Measurements from ENCODE around the gene BHLHE23. TPM values are rescaled to one million over a fixed set of nuclear protein-coding genes. Genes with fewer than 3 reads are reported as not detected.

The BHLHE23 gene
- total RNA-seq, 2 experiments from 2014 or later = not detected

DNA sequence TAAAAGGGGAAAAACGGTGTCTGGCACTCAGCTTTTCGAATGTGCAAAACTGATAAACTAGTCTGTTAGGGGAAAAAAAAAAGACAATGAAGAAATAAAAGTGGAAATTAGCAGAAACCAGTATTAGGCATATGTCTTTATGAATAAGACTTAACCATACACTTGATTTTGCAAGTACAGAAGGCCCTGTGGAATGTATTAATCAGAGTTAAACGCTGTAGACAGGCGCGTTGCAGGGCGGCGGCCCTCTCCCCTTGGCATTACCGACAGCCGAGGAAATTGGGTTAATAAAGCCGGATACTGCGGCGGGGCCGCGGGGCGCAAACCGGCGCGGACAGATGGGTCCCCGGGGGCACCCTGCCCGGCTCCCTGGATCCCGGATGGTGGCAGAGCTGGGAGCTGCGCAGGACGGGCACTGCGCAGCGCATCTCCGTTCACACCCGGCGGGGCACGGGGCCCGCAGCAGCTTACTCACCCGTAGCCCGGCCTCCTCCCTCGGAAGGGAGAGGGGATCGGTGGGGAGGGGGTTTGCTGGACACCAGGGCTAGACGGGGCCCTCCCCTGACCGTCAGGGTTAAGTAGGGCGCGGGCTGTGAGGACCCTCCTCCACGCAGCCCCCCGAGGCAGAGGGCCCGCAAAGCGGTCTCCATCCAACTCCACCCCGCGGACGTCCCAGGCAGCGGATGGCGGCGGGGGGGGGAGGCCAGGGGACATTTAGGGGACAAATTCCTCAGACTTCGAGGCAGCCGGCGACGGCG, 2.0 kb downstream of the BHLHE23 start:
- DNase-seq (ENCODE audit: low spot score) = no peak
- Histone ChIP-seq H3K27ac (ENCODE audit: low read depth, low read length, poor library complexity, severe bottlenecking) (no peak overlapping the region), H3K36me3 (ENCODE audit: insufficient read depth, low read length) (no peaks in the 10 kb centered on the region), H3K79me2 (ENCODE audit: insufficient read depth, low read depth, low read length) (no peaks in the 10 kb centered on the region), H3K4me2 (ENCODE audit: low read length) (no peak overlapping the region), H3K4me3 (ENCODE audit: low read depth, low read length, poor library complexity, severe bottlenecking) (no peak overlapping the region), H3K9me3 (ENCODE audit: low read length) (no peaks in the 10 kb centered on the region), H4K20me1 (ENCODE audit: insufficient read depth, low read length) (no peaks in the 10 kb centered on the region), H3K9me2 (ENCODE audit: insufficient read depth, low read length) (no peaks in the 10 kb centered on the region), H2AFZ (ENCODE audit: low read length) (no peak overlapping the region), H3K4me1 (ENCODE audit: insufficient read depth, low read length, poor library complexity, severe bottlenecking) (peaks cover 4% of the 10 kb centered on the region)
- intact Hi-C loops (cut with micrococcal nuclease; ENCODE audit: unreplicated experiment) = loop anchor here (10.0 kb wide), 1 partner anchor 50 kb away; the partner anchor contains the start of gene SLC17A9
- TF ChIP-seq EZH2phosphoT487 (IDR thresholded peaks at IDR 0.05; ENCODE audit: borderline replicate concordance, low read depth, low read length) = no peak
- TF ChIP-seq, protein P1, sequence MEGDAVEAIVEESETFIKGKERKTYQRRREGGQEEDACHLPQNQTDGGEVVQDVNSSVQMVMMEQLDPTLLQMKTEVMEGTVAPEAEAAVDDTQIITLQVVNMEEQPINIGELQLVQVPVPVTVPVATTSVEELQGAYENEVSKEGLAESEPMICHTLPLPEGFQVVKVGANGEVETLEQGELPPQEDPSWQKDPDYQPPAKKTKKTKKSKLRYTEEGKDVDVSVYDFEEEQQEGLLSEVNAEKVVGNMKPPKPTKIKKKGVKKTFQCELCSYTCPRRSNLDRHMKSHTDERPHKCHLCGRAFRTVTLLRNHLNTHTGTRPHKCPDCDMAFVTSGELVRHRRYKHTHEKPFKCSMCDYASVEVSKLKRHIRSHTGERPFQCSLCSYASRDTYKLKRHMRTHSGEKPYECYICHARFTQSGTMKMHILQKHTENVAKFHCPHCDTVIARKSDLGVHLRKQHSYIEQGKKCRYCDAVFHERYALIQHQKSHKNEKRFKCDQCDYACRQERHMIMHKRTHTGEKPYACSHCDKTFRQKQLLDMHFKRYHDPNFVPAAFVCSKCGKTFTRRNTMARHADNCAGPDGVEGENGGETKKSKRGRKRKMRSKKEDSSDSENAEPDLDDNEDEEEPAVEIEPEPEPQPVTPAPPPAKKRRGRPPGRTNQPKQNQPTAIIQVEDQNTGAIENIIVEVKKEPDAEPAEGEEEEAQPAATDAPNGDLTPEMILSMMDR (conservative IDR thresholded peaks at IDR 0.05; ENCODE audit: low read length) = no peak
- ChIA-PET CTCF (ENCODE audit: unreplicated experiment) (no interaction called here), POLR2A (no interaction called here)
- BruUV-seq (replicated peaks) = no TSS peak

DNA sequence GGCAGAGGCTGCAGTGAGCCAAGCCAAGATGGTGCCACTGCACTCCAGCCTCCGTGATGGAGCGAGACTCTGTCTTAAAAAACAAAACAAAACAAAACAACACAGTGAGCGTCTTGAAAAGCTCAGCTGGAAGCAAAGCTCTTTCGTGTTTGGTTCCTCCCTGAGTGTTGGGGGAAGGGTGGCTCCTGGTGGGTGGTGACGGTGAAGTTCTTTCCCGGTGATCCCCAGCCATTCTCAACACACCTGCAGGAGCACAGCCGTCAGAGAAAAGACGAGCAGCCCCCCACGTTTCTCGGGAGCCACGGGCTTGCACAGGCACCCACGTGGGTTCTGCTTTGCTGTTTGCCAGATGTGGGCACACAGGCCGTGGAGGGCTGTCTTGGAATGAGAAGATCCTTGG, 3.2 kb downstream of the BHLHE23 start:
- H3K4me2 ChIP-seq (ENCODE audit: low read length) = no peak overlapping the region
- H3K4me1 ChIP-seq (ENCODE audit: insufficient read depth, low read length, poor library complexity, severe bottlenecking) = no peaks in the 10 kb centered on the region
- no peak for DNase-seq (ENCODE audit: low spot score)
- intact Hi-C loops (cut with micrococcal nuclease; ENCODE audit: unreplicated experiment) = loop anchor here (10.0 kb wide), 1 partner anchor 49 kb away; the partner anchor contains the start of gene SLC17A9
- no TSS peak for BruUV-seq (replicated peaks)
- no peaks in the 10 kb centered on the region for H3K9me2 ChIP-seq (ENCODE audit: insufficient read depth, low read length)
- CTCF ChIA-PET (ENCODE audit: unreplicated experiment) = no interaction called here
- H3K27ac ChIP-seq (ENCODE audit: low read depth, low read length, poor library complexity, severe bottlenecking) = no peak overlapping the region
- H3K36me3 ChIP-seq (ENCODE audit: insufficient read depth, low read length) = no peaks in the 10 kb centered on the region
- TF ChIP-seq, protein P1 (conservative IDR thresholded peaks at IDR 0.05; ENCODE audit: low read length) = no peak
- no peak for TF ChIP-seq EZH2phosphoT487 (IDR thresholded peaks at IDR 0.05; ENCODE audit: borderline replicate concordance, low read depth, low read length)
- no peak overlapping the region for H2AFZ ChIP-seq (ENCODE audit: low read length)
- H3K79me2 ChIP-seq (ENCODE audit: insufficient read depth, low read depth, low read length) = no peaks in the 10 kb centered on the region
- no peak overlapping the region for H3K4me3 ChIP-seq (ENCODE audit: low read depth, low read length, poor library complexity, severe bottlenecking)
- H3K9me3 ChIP-seq (ENCODE audit: low read length) = no peaks in the 10 kb centered on the region
- no peaks in the 10 kb centered on the region for H4K20me1 ChIP-seq (ENCODE audit: insufficient read depth, low read length)
- POLR2A ChIA-PET = no interaction called here

DNA sequence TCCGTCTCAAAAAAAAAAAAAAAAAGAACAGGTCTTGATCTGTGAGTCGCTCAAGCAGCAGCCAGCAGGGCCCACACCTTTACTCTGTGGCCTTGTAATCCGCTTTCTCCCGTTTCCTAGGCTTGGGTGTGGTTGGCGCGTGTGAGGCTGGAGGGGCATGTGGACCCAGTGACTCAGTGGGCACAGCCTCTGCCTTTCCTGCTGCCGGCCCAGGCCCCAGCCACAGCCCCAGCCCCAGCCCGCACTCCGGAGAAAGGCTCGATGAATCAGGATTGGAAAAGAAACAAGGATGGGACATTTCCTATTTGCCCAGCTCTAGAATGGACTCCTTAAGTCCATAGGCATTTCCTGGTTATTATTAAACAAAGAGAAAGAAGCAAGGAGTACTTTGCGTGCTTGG, 4.3 kb downstream of the BHLHE23 start:
- BruUV-seq (replicated peaks) = no TSS peak
- Histone ChIP-seq H3K4me1 (ENCODE audit: insufficient read depth, low read length, poor library complexity, severe bottlenecking) (no peaks in the 10 kb centered on the region), H3K36me3 (ENCODE audit: insufficient read depth, low read length) (no peaks in the 10 kb centered on the region), H3K9me3 (ENCODE audit: low read length) (no peaks in the 10 kb centered on the region), H3K4me3 (ENCODE audit: low read depth, low read length, poor library complexity, severe bottlenecking) (no peak overlapping the region), H4K20me1 (ENCODE audit: insufficient read depth, low read length) (no peaks in the 10 kb centered on the region), H3K79me2 (ENCODE audit: insufficient read depth, low read depth, low read length) (no peaks in the 10 kb centered on the region), H3K9me2 (ENCODE audit: insufficient read depth, low read length) (no peaks in the 10 kb centered on the region), H3K27ac (ENCODE audit: low read depth, low read length, poor library complexity, severe bottlenecking) (no peak overlapping the region), H2AFZ (ENCODE audit: low read length) (no peak overlapping the region), H3K4me2 (ENCODE audit: low read length) (no peak overlapping the region)
- ChIA-PET POLR2A (no interaction called here), CTCF (ENCODE audit: unreplicated experiment) (no interaction called here)
- DNase-seq (ENCODE audit: low spot score) = no peak
- intact Hi-C loops (cut with micrococcal nuclease; ENCODE audit: unreplicated experiment) = loop anchor here (10.0 kb wide), 1 partner anchor 48 kb away; the partner anchor contains the start of gene SLC17A9
- TF ChIP-seq, protein P1 (conservative IDR thresholded peaks at IDR 0.05; ENCODE audit: low read length) = no peak
- TF ChIP-seq EZH2phosphoT487 (IDR thresholded peaks at IDR 0.05; ENCODE audit: borderline replicate concordance, low read depth, low read length) = no peak

All from OCI-LY7 (cell line).